GM19395 (cell line): ENCODE results near the gene AKAP17A.
"Not testable (repeated sequence)": the region's sequence is repeated elsewhere in the genome, so short reads cannot be mapped to it uniquely, and the experiment has no call there.

Experiments
- ATAC-seq: cut with Tn5 transposase; IDR thresholded peaks from one replicate; pipeline ENCODE4 v1.9.1; 2021; ENCODE audit warnings: mild to moderate bottlenecking, moderate library complexity; ENCODE audit not compliant: unreplicated experiment

The AKAP17A gene

DNA sequence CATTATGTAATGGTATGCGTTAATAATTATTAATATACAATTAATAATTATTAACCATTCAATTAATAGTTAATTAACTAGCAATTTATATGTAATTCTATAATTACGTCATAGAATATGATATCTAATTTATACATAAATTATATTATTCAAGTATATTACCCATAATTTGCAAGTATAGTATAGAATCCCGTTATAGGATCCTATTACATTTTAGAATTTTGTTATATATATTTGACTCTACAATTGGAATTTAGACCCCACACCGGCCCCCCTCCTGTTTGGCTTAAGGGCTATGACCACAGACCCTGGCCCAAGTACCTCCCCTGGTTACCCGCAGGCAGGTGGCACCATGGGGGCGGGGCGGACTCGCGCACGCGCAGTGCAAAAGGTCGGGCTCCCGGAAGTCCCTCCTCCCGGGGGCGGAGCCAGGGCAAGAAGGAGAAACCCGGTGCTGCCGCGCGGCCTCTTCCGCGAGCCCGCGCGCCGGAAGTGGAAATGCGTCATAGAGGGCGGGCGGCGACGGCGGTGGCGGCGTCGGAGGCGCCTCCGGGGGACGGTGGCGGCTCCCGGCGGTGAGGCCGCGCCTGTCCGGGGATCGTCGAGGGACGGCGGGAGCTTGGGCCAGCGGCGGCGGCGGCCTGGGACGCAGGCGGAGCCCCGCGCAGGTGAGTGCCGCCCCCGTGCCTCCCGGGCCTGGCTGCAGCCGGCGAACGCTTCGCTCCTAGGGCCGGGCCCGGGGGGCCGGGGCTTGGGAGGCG is at the start of gene AKAP17A:
Gene AKAP17A (plus strand): TSS at position 503 of the 761 bp plus-strand sequence. CDS start 1,859 bp downstream, outside the sequence.
- ATAC-seq: peak; percentile 74

- ATAC-seq: no peak
Observed at GRCh38 chrX:1542994-1543725, 48.2 kb upstream of the AKAP17A start.

DNA sequence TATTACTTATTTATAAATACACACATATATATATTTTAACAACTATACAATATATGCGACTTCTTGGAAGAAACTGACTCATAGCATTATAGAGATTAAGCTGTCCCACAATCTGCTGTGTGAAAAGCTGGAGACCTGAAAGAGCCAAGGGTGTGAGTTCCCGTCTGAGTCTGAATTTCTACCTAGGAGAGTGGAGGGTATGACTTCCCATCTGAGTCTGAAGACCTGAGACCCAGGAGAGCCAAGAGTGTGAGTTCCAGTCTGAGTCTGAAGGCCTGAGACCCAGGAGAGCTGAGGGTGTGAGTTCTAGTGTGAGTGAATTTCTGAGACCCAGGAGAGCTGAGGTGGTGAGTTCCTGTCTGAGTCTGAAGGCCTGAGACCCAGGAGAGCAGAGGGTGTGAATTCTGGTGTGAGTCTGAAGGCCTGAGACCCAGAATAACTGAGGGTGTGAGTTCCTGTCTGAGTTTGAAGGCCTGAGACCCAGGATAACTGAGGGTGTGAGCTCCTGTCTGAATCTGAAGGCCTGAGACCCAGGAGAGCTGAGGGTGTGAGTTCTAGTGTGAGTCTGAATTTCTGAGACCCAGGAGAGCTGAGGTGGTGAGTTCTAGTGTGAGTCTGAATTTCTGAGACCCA is 45.5 kb upstream of the AKAP17A start:
- no peak for ATAC-seq

DNA sequence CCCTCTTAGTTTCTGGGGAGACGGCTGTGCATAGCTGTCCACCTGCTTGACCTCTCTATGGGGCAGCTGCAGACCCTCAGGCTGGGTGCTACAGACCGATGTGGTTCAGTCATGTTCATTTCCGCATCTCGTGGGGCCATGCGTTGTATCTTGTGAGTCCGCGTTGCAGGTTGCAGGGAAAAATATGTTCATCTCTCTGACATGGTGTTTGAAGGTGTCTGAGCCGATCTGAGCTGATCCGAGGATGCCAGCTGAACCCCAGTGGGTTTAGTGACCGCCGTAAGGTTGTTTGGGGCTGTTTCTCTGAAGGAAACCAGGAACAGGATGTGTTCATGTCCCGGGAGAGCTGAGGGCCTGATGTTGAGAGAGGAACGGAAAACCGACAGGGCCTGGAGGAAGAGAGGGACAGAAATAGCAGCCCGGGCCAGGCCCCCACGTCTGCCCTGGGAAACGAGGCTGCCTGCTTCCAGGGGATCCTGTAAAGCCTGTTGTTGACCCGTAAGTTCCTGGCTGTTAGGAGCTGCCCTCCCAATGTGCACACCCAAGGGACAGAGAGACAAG is 44.6 kb upstream of the AKAP17A start:
- ATAC-seq: no peak

DNA sequence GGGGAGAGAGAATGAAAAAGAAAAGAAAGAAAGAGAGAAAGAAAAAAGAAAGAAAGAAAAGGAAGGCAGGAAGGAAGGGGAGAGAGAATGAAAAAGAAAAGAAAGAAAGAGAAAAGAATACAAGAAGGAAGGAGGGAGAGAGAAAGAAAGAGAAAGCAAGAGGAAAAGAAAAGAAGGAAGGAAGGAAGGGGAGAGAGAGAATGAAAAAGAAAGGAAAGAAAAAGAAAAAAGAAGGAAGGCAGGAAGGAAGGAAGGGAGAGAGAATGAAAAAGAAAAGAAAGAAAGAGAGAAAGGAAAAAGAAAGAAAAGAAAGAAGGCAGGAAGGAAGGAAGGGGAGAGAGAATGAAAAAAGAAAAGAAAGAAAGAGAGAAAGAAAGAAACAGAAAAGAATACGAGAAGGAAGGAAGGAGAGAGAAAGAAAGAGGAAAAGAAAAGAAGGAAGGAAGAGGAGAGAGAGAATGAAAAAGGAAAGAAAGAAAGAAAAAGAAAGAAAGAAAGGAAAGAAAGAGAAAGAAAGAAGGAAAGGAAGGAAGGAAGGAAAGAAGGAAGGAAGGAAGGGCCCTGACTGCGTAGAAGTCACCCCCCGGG is 39.4 kb upstream of the AKAP17A start:
- no peak for ATAC-seq

- ATAC-seq: no peak
Observed at GRCh38 chrX:1554469-1555210, 36.8 kb upstream of the AKAP17A start.

- no peak for ATAC-seq
Observed at GRCh38 chrX:1555370-1555769, 36.0 kb upstream of the AKAP17A start.

DNA sequence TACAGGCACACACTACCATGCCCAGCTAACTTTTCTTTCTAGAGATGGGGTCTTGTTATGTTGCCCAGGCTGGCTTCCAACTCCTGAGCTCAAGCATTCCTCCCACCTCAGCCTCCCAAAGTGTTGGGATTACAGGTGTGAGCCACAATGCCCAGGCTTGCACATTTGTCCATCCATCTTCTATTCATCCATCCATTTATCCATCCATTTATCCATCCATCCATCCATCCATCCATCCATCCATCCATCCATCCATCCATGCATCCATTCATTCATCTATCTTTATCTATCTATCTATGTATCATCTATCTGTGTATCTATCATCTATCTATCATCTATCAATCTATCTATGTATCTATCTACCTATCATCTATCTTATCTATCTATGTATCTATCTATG is 34.0 kb upstream of the AKAP17A start:
- not testable (repeated sequence) for ATAC-seq

DNA sequence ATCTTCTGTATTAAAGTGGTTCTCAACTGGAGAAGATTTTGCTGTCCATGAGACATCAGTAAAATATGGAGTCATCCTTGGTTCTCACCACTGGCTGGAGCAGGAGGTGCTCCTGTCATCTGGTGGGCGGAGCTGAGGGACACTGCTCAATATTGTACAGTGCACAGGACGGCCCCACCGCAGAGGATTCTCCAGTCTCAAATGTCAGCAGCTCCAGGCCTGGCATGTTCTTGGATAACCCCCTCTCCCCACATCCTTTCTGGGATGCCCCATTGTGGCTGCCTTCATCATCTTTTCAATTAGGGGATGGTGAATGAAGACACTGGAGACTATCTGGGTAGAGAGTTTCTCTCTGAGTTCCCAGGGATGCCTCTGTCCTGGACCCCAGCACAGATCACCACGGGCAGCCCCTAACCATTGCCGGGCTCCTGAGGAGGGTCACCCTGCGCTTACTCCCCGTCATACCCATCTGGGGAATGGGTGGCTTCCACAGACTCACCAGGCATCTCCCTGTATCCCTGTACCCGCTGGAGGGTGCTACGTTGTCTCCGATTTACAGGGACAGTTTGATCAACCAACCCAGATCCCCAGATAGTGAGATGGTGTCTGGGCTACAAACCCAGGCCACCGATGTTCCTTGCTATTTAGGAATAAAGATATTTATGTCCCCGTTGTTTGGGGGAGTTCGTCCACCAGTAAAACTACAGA is 32.5 kb upstream of the AKAP17A start:
- no peak for ATAC-seq

- no peak for ATAC-seq
Observed at GRCh38 chrX:1561164-1561563, 30.2 kb upstream of the AKAP17A start.

DNA sequence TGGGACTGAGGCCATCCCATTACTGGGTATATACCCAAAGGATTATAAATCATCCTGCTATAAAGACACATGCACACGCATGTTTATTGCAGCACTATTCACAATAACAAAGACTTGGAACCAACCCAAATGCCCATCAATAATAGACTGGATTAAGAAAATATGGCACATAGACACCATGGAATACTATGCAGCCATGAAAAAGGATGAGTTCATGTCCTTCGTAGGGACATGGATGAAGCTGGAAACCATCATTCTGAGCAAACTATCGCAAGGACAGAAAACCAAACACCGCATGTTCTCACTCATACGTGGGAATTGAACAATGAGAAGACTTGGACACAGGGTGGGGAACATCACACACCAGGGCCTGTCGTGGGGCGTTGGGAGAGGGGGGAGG is 27.3 kb upstream of the AKAP17A start:
- not testable (repeated sequence) for ATAC-seq

GRCh38 chrX:1564750-1565683 is 26.4 kb upstream of the AKAP17A start:
- peak; percentile 75 for ATAC-seq

DNA sequence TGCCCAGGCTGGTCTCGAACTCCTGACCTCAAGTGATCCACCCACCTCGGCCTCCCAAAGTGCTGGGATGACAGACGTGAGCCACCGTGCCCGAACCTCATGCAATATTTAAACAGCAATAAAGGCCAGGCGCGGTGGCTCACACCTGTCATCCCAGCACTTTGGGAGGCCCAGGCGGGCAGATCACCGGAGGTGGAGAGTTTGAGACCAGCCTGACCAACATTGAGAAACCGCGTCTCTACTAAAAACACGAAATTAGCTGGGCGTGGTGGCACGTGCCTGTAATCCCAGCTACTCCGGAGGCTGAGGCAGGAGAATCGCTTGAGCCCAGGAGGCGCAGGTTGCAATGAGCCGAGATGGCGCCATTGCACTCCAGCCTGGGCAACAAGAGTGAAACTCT is 17.2 kb upstream of the AKAP17A start:
- ATAC-seq: not testable (repeated sequence)

- no peak for ATAC-seq
Observed at GRCh38 chrX:1576201-1576992, 15.0 kb upstream of the AKAP17A start.

GRCh38 chrX:1577845-1578244 is 13.6 kb upstream of the AKAP17A start:
- no peak for ATAC-seq

DNA sequence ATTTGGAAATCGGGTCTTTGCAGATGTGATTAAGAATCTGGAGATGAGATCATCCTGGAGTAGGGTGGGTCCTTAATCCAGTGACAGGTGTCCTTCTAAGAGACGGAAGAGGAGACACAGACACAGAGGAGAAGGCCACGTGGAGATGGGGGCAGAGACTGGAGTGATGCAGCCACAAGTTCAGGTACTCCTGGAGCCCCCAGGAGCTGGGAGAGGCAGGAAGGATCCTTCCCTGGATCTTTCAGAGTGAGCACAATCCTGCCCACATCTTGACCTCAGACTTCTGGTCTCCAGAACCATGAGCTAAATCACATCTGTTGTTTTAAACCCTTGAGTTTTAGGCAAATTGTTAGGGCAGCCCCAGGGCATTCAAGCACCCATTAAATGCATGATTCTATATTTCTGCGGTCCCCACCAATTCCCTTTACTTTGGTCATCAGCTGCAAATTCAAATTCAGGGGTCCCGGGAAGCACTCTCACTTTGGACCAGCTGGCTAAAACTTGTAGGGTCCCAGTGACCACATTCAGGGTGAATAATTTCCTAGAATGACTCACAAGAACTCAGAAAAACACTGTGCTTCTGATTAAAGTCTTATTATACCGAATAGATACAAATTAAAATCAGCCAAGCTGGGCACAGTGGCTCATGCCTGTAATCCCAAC is 12.8 kb upstream of the AKAP17A start:
- ATAC-seq: no peak

- no peak for ATAC-seq
Observed at GRCh38 chrX:1581132-1581531, 10.3 kb upstream of the AKAP17A start.
